Spleen (tissue), 11 donors: ENCODE data around the gene ATP11B. TPM values are rescaled to one million over a fixed set of nuclear protein-coding genes. Genes with fewer than 3 reads are reported as not detected.

ENCODE experiments used
- DNase-seq: peaks from one replicate; pipeline ENCODE4 v3.0.0-alpha.2; 2020
- H3K27ac ChIP-seq, 8 donors: fragments of 200-600 bp; sonication (generic) in 7 of 8; 1 replicate in 4 of 8; 2 replicates in 4 of 8; pipeline versions ENCODE4 v1.5.0 to v1.8.0; 2016 to 2021; ENCODE audit warnings: inconsistent platforms in 4 of 8, mild to moderate bottlenecking in 4 of 8, moderate library complexity in 1 of 8
- H3K27me3 ChIP-seq, 7 donors: fragments of 200-600 bp; sonication (generic) in 6 of 7; replicated peaks in 1 of 7; 1 replicate in 4 of 7; 2 replicates in 3 of 7; pipeline versions ENCODE4 v1.5.0 to v1.8.0; 2016 to 2021; ENCODE audit warnings: inconsistent platforms in 3 of 7, mild to moderate bottlenecking in 1 of 7
- H3K36me3 ChIP-seq, 6 donors: fragments of 200-600 bp; sonication (generic) in 5 of 6; 1 replicate in 4 of 6; 2 replicates in 2 of 6; pipeline versions ENCODE4 v1.5.0 to v1.8.0; 2016 to 2021; ENCODE audit warnings: inconsistent platforms in 2 of 6
- H3K4me1 ChIP-seq, 6 donors: fragments of 200-600 bp; sonication (generic) in 5 of 6; 1 replicate in 3 of 6; 2 replicates in 3 of 6; pipeline versions ENCODE4 v1.5.0 to v1.8.0; 2016 to 2021; ENCODE audit warnings: inconsistent platforms in 3 of 6
- H3K4me3 ChIP-seq, 8 donors: fragments of 200-600 bp; sonication (generic) in 7 of 8; 1 replicate in 4 of 8; 2 replicates in 4 of 8; pipeline versions ENCODE4 v1.5.0 to v1.8.0; 2016 to 2021; ENCODE audit warnings: inconsistent platforms in 4 of 8, mild to moderate bottlenecking in 4 of 8, moderate library complexity in 2 of 8
- H3K9me3 ChIP-seq, 8 donors: fragments of 200-600 bp; sonication (generic) in 7 of 8; 1 replicate in 4 of 8; 2 replicates in 4 of 8; pipeline versions ENCODE4 v1.5.0 to v1.8.0; 2016 to 2021; ENCODE audit warnings: inconsistent platforms in 4 of 8
- POLR2A ChIP-seq, 3 donors: fragments of 450-650 bp; IDR thresholded peaks; one replicate each; pipeline ENCODE4 v1.5.1; 2017; ENCODE audit warnings: antibody characterized with exemption in 3 of 3, mild to moderate bottlenecking in 1 of 3
- POLR2AphosphoS5 ChIP-seq, 3 donors: sonication (generic); formaldehyde crosslinking; IDR thresholded peaks; one replicate each; pipeline ENCODE4 v1.5.1; 2017; ENCODE audit warnings: antibody characterized with exemption in 3 of 3
- WGBS, 5 donors: extraction: QIAGEN DNeasy Blood & Tissue Kit in 3 of 5; methylation state at CpG; one replicate each; pipeline versions ENCODE4 v1.1.5 to v1.1.7; 2013 to 2018; 5-methylcytosine and 5-hydroxymethylcytosine counted together
- intact Hi-C: fragments of 100-400 bp; cut with DNase I; formaldehyde crosslinking; loops from one replicate; pipeline ENCODE4 v1.15.0; 2023; ENCODE audit warnings: low total_unique reads
- polyA plus RNA-seq, 3 donors: library from polyadenylated mRNA; stranded (reverse); fragments of 200-250 nt; gene quantifications; one replicate each; pipeline ENCODE4 v1.2.1, GENCODE V29; 2013
- total RNA-seq, 7 donors: library from RNA; depleted of rRNA in 3 of 7; stranded (reverse); fragments of >200 nt in 3 of 7; fragmentation: NEBNext Ultra II Directional in 4 of 7; extraction: Animal tissue kit (Norgen Biotek cat#: 25700) in 4 of 7; gene quantifications; one replicate each; pipeline versions ENCODE4 v1.1.0 to v1.2.1, GENCODE V29; 2016 to 2021
- TF ChIP-seq, protein P1 (sequence below), 11 experiments: fragments of 200-600 bp in 7 of 11; fragments of 450-650 bp in 4 of 11; sonication (generic) in 4 of 11; IDR thresholded peaks in 8 of 11; conservative IDR thresholded peaks in 3 of 11; 1 replicate in 7 of 11; 2 replicates in 4 of 11; pipeline versions ENCODE4 v1.4.0 to v1.8.0; 2016 to 2021; ENCODE audit warnings: antibody characterized with exemption in 11 of 11, inconsistent platforms in 4 of 11, mild to moderate bottlenecking in 1 of 11
- donor health status: healthy with polysubstance abuse.
- donor health status: DM: no; HTN: no; CAD: no; lungs with moderate emphysema.
- donor health status: DM: no; HTN: no; CAD: no.
- donor health status: Bipolar disorder and iron deficiency.
- donor health status: healthy.
- donor health status: DM: no; HTN: no; CAD: no.
- donor health status: DM: yes; HTN: yes; CAD: no.

Gene ATP11B
- total and polyA plus RNA-seq, 10 donors: 7.2 to 165 (median 90.3) TPM

DNA sequence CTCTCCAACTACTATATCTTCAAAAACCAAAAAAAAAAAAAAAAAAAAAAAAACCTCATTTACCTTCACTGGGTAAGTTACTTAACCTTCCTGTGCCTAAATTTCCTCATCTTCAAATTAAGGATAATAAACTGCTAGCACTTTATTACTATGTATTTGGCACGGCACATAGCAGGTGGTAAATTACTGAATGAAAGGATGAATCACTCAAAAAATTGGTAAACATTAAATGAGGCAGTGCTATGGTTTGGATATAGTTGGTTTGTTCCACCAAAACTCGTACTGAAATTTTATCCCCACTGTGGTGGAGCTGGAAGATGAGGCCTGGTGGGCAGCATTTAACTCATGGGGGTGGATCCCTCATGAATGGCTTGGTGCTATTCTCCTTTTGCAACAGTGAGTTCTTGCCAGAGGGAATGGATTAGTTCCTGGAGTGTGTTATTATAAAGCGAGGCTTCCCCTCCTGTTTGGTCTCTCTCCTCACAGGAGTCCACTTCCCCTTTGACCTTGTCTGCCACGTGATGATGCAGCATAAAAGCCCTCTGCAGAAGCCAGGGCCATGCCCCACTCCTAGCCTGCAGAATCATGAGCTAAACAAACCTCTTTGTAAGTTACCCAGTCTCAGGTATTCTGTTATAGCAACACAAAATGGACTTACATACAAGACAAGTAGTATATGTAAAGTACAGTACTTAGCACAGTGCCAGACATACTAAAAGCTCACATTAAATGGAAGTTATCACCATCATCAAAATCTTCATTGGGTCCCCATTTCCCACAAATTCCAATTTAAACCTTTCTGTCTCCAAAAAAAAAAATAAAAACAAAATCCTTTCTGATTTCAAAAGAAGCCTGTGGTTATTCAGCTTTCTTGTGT is 166.4 kb downstream of the ATP11B start:
- 39 to 63% (median 59%) methylated on average over 4 of the region's 4 CpGs for WGBS, 5 donors

DNA sequence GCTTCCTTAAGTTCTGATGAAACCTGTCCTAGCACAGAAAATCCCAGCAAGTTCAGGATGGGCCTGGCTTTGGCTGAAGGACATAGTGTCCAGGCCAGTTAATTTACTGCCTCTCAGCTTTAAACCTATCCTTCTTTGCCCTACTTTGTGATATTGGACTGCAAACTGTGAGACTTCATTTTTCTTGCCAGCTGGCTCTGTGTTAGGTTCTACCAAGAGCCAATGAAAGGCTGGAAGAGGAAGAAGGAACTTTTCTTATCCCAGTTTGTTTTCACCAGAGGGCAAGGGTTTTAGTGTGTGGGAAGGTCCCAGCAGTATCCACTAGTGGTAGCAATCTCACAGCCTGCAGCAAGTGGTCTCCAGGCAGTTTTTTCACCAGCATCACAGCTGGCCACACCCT is 168.9 kb downstream of the ATP11B start:
- H3K27me3 ChIP-seq: no peaks in the 10 kb centered on the region
- intact Hi-C loops: no loop called here

More for the DNA sequence above, 166.4 kb downstream of the ATP11B start:
- no peaks in the 10 kb centered on the region for H3K27me3 ChIP-seq
- H3K27ac ChIP-seq: peak overlapping the region in 2 of 8 donors; percentile 18 to 22
- DNase-seq: no peak
- TF ChIP-seq, protein P1, sequence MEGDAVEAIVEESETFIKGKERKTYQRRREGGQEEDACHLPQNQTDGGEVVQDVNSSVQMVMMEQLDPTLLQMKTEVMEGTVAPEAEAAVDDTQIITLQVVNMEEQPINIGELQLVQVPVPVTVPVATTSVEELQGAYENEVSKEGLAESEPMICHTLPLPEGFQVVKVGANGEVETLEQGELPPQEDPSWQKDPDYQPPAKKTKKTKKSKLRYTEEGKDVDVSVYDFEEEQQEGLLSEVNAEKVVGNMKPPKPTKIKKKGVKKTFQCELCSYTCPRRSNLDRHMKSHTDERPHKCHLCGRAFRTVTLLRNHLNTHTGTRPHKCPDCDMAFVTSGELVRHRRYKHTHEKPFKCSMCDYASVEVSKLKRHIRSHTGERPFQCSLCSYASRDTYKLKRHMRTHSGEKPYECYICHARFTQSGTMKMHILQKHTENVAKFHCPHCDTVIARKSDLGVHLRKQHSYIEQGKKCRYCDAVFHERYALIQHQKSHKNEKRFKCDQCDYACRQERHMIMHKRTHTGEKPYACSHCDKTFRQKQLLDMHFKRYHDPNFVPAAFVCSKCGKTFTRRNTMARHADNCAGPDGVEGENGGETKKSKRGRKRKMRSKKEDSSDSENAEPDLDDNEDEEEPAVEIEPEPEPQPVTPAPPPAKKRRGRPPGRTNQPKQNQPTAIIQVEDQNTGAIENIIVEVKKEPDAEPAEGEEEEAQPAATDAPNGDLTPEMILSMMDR (IDR thresholded peaks at IDR 0.05 in 8 of 11, conservative IDR thresholded peaks at IDR 0.05 in 3 of 11): no peak
- no peak for TF ChIP-seq POLR2AphosphoS5 (IDR thresholded peaks at IDR 0.05)
- TF ChIP-seq POLR2A (IDR thresholded peaks at IDR 0.05): no peak
- no peaks in the 10 kb centered on the region for H3K9me3 ChIP-seq
- H3K36me3 ChIP-seq: peaks cover 0 to 75% (median 24%) of the 10 kb centered on the region in 6 donors
- no peak overlapping the region for H3K4me3 ChIP-seq
- intact Hi-C loops: no loop called here
- H3K4me1 ChIP-seq: peaks cover 0 to 24% (median 6%) of the 10 kb centered on the region in 6 donors

DNA sequence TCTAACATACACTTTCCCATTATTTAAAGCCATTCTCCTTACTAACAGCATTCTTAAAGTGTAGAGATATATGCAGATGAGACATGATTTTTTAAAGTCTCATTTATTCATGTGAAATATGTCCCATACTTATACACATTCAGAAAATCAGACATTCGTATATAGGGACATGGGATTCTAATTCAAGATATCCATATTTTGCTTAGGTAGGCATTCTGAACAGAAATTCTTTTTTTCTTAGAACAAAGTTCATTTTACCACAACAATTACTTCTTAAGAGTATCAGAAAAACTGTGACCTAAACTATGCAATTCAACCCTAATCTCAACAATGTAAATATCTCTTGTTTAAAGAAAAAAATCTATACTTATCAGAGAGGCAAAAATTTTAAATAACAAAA is 170.9 kb downstream of the ATP11B start:
- Histone ChIP-seq H3K4me3 (no peak overlapping the region), H3K27ac (no peak overlapping the region), H3K27me3 (no peaks in the 10 kb centered on the region), H3K9me3 (no peaks in the 10 kb centered on the region), H3K4me1 (peaks cover 11 to 59% (median 33%) of the 10 kb centered on the region in 6 donors), H3K36me3 (peaks cover 0 to 45% (median 10%) of the 10 kb centered on the region in 6 donors)
- WGBS, 5 donors: 95 to 100% (median 97%) methylated on average over 1 of the region's 1 CpG
- no peak for TF ChIP-seq POLR2A (IDR thresholded peaks at IDR 0.05)
- TF ChIP-seq, protein P1 (IDR thresholded peaks at IDR 0.05 in 8 of 11, conservative IDR thresholded peaks at IDR 0.05 in 3 of 11): no peak
- intact Hi-C loops: no loop called here
- DNase-seq: no peak

More for the DNA sequence above, 168.9 kb downstream of the ATP11B start:
- TF ChIP-seq, protein P1 (IDR thresholded peaks at IDR 0.05 in 8 of 11, conservative IDR thresholded peaks at IDR 0.05 in 3 of 11): no peak
- TF ChIP-seq POLR2AphosphoS5 (IDR thresholded peaks at IDR 0.05): no peak
- no peak for TF ChIP-seq POLR2A (IDR thresholded peaks at IDR 0.05)
- Histone ChIP-seq H3K9me3 (no peaks in the 10 kb centered on the region), H3K4me1 (peaks cover 0 to 48% (median 17%) of the 10 kb centered on the region in 6 donors), H3K4me3 (no peak overlapping the region), H3K27ac (peak overlapping the region in 2 of 8 donors; percentile 1 to 6), H3K36me3 (peaks cover 0 to 55% (median 12%) of the 10 kb centered on the region in 6 donors)
- DNase-seq: no peak

DNA sequence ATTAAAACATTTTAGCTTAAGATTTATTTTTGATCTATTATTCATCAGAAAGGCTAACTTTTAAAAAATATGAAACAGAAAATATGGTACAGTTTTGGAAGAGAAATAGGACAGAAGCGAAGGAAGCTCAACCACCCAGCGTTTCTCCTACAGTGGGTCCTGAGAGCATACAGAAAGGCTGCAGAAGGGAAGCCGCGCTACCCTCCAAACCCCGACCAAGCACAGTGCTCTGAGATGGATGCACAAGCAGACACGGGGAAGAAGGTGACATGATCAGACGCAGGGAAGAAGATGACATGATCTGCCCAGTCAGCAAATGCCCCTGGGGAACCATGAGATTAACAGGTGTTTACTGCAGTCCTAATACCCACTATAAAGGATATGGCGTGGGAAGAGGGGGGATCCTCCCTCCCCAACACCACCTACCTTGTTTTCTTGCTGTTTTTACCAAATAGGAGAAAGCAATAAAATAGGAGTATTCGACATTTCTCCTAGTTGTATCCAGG is 172.6 kb downstream of the ATP11B start:
- 86 to 94% (median 93%) methylated on average over 9 of the region's 9 CpGs for WGBS, 5 donors
- H3K4me1 ChIP-seq: peaks cover 11 to 64% (median 34%) of the 10 kb centered on the region in 6 donors
- TF ChIP-seq, protein P1 (IDR thresholded peaks at IDR 0.05 in 8 of 11, conservative IDR thresholded peaks at IDR 0.05 in 3 of 11): no peak
- TF ChIP-seq POLR2A (IDR thresholded peaks at IDR 0.05) (no peak), POLR2AphosphoS5 (IDR thresholded peaks at IDR 0.05) (no peak)
- H3K36me3 ChIP-seq: peaks cover 0 to 30% (median 7%) of the 10 kb centered on the region in 6 donors
- no peaks in the 10 kb centered on the region for H3K9me3 ChIP-seq
- no peaks in the 10 kb centered on the region for H3K27me3 ChIP-seq
- intact Hi-C loops: no loop called here
- no peak overlapping the region for H3K27ac ChIP-seq
- no peak overlapping the region for H3K4me3 ChIP-seq
- DNase-seq: no peak
